Thyroid gland (tissue), 4 donors: Measurements from ENCODE around the gene SLC4A8.

Source experiments
- CTCF ChIP-seq, 6 experiments: fragments of 200-600 bp in 3 of 6; fragments of 450-650 bp in 3 of 6; sonication (generic) in 3 of 6; IDR thresholded peaks; one replicate each; pipeline ENCODE4 v1.5.1; 2016 to 2019; ENCODE audit warnings: antibody characterized with exemption in 6 of 6, mild to moderate bottlenecking in 2 of 6, inconsistent platforms in 1 of 6, moderate library complexity in 1 of 6
- POLR2A ChIP-seq, 2 donors: fragments of 450-650 bp; IDR thresholded peaks; one replicate each; pipeline ENCODE4 v1.6.1; 2017; ENCODE audit warnings: antibody characterized with exemption in 2 of 2, mild to moderate bottlenecking in 2 of 2, moderate library complexity in 1 of 2

DNA sequence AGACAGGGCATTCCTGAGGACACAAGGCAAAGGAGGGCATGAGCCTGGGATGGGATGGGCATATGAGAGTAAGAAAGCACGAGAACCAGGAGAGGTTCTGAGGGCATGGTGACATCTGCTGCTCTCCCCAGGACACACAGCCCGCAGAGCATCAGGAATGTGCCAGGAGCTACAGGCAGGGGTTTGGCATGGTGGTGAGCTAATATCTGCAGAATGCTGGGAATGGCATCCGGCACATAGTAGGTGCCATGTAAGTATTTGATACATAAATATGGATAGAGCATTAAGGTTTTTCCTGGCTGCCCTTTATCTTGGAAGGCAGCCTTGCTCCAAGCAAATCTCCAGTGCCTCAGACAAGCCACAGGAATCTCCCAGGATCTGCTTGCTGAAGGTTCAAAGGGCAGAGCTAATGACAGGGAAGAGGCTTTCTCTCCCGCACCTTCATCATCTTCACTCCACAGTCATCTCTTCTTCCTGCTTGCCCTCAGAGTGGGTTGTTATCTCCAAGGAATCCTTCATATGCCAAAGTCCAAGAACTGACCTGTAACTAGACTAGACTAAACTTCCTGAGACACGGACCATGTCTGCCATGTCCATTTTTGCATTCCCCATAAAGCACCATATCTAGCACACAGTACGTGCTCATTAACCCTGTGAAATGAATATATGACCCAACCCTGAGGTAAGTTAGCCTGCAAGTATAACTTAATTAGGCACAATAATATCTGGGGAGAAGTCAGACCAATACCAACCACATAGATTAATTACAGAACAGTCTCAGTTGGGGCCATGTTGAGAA, 104.4 kb downstream of the SLC4A8 start:
- TF ChIP-seq CTCF (IDR thresholded peaks at IDR 0.05) (no peak), POLR2A (IDR thresholded peaks at IDR 0.05) (no peak)
